ENCODE results near the gene IFITM1.

GRCh38 chr11:353179-353873 lies 39.5 kb downstream of the IFITM1 start:
- TF ChIP-seq EP300 (IDR thresholded peaks at IDR 0.05) (no peak), POLR2A (IDR thresholded peaks at IDR 0.05) (no peak), CTCF (IDR thresholded peaks at IDR 0.05) (no peak)

All from stomach (tissue), 4 donors.